WERI-Rb-1 (cell line): ENCODE data around the gene HID1.

Experiments used
- DNase-seq: peaks from one replicate; pipeline ENCODE4 v3.0.0-alpha.2; 2020
- H3K27ac ChIP-seq: fragments of 250-450 bp; sonication (Bioruptor Pico); 2 replicates; pipeline ENCODE4 v1.5.1; 2020; ENCODE audit warnings: mild to moderate bottlenecking, moderate library complexity
- H3K27me3 ChIP-seq: fragments of 250-450 bp; sonication (Bioruptor Pico); 2 replicates; pipeline ENCODE4 v1.5.1; 2021; ENCODE audit warnings: mild to moderate bottlenecking, low read depth, moderate library complexity; ENCODE audit not compliant: insufficient read depth, severe bottlenecking
- H3K36me3 ChIP-seq: fragments of 250-450 bp; sonication (Bioruptor Pico); 2 replicates; pipeline ENCODE4 v1.5.1; 2020; ENCODE audit warnings: mild to moderate bottlenecking, moderate library complexity
- H3K4me3 ChIP-seq: 2 replicates; pipeline ENCODE4 v1.5.1; 2011; ENCODE audit warnings: low read depth, mild to moderate bottlenecking, control low read depth, low read length
- H3K9me3 ChIP-seq: fragments of 250-450 bp; sonication (Bioruptor Pico); 2 replicates; pipeline ENCODE4 v1.5.1; 2021; ENCODE audit warnings: mild to moderate bottlenecking, moderate library complexity; ENCODE audit not compliant: severe bottlenecking
- TF ChIP-seq, protein P1 (sequence below): IDR thresholded peaks from 2 replicates; pipeline ENCODE4 v1.5.1; 2011; ENCODE audit warnings: low read depth, mild to moderate bottlenecking, control low read depth, inconsistent platforms, low read length

Gene HID1

DNA sequence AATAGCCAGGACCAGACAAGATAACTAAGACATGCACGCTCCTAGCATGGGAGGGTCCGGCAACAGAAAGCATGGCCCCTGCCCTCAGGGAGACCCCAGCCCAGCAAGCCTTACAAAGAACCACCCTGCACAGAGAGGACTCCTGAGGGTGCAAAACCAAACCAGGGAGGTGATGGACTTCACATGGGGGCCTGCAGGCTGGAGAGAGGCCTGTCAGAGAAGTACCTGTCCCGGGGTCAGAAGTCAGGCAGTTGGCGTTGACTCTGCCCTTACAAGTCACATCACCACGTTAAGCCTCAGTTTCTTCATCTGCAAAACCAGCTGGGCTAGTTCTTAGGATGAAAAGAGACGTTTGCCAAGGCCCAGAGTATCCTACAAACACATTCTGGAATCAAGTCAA is 43.8 kb downstream of the HID1 start:
- DNase-seq, result no peak
- Histone ChIP-seq H3K9me3 (no peaks in the 10 kb centered on the region), H3K36me3 (no peaks in the 10 kb centered on the region), H3K27ac (no peak overlapping the region), H3K4me3 (no peak overlapping the region), H3K27me3 (peaks cover 17% of the 10 kb centered on the region)
- TF ChIP-seq, protein P1, sequence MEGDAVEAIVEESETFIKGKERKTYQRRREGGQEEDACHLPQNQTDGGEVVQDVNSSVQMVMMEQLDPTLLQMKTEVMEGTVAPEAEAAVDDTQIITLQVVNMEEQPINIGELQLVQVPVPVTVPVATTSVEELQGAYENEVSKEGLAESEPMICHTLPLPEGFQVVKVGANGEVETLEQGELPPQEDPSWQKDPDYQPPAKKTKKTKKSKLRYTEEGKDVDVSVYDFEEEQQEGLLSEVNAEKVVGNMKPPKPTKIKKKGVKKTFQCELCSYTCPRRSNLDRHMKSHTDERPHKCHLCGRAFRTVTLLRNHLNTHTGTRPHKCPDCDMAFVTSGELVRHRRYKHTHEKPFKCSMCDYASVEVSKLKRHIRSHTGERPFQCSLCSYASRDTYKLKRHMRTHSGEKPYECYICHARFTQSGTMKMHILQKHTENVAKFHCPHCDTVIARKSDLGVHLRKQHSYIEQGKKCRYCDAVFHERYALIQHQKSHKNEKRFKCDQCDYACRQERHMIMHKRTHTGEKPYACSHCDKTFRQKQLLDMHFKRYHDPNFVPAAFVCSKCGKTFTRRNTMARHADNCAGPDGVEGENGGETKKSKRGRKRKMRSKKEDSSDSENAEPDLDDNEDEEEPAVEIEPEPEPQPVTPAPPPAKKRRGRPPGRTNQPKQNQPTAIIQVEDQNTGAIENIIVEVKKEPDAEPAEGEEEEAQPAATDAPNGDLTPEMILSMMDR, result no peak

DNA sequence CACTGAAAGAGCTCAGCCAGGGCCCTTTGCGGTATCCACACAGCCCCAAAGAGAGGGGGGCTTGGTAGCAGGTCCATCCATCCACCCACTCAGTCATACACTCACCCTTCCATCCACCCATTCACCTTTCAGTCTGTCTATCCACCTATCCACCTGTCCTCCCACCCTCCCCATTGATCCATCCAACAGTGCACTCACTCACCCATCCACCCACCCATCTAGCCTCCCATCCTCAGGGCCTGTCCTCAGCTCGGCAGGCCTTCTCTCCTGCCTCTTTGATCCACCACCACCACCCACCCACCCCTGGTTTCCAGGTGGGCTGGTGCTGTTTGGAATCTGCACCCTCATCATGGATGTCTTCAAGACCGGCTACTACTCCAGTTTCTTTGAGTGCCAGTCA is 47.3 kb downstream of the HID1 start:
- no peaks in the 10 kb centered on the region for H3K9me3 ChIP-seq
- H3K27ac ChIP-seq, result no peak overlapping the region
- H3K36me3 ChIP-seq, result no peaks in the 10 kb centered on the region
- TF ChIP-seq, protein P1, result no peak
- H3K4me3 ChIP-seq, result no peak overlapping the region
- no peak for DNase-seq
- peaks cover 23% of the 10 kb centered on the region for H3K27me3 ChIP-seq

DNA sequence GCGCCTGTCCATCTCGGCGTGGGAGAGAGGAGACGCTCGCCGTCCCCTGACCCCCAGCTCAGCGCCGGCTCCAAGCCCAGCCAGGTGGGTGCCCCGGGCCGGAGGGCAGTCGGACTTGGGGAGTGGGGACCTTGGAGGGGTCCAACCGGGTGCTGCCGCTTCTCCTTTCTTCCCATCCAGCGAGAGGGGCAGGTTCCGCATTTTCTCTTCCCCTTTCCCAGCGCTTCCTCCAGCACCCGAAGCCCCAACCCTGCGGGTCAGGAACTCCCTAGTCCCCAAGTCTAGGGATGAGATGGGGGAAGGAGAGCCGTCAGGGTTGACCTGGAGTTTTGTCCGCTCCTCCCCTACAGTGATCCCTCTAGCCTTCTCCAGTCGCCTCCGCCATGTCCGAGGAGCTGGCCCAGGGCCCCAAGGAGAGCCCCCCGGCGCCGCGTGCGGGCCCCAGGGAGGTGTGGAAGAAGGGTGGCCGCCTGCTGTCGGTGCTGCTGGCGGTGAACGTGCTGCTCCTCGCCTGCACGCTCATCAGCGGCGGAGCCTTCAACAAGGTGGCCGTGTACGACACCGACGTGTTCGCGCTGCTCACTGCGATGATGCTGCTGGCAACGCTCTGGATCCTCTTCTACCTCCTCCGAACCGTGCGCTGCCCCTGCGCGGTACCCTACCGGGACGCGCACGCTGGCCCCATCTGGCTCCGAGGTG is 48.2 kb downstream of the HID1 start, which contains the start of gene OTOP2:
Gene OTOP2, plus strand, starts transcription at position 24 of the 699 bp plus-strand sequence. Its CDS starts 360 bp downstream, at position 384.
- Histone ChIP-seq H3K4me3 (peak within 1 kb of the TSS; percentile 60), H3K27ac (no peak within 1 kb of the TSS), H3K36me3 (no peaks in the 10 kb centered on the region), H3K27me3 (peaks cover 23% of the 10 kb centered on the region), H3K9me3 (no peaks in the 10 kb centered on the region)
- TF ChIP-seq, protein P1, result no peak
- DNase-seq, result no peak

DNA sequence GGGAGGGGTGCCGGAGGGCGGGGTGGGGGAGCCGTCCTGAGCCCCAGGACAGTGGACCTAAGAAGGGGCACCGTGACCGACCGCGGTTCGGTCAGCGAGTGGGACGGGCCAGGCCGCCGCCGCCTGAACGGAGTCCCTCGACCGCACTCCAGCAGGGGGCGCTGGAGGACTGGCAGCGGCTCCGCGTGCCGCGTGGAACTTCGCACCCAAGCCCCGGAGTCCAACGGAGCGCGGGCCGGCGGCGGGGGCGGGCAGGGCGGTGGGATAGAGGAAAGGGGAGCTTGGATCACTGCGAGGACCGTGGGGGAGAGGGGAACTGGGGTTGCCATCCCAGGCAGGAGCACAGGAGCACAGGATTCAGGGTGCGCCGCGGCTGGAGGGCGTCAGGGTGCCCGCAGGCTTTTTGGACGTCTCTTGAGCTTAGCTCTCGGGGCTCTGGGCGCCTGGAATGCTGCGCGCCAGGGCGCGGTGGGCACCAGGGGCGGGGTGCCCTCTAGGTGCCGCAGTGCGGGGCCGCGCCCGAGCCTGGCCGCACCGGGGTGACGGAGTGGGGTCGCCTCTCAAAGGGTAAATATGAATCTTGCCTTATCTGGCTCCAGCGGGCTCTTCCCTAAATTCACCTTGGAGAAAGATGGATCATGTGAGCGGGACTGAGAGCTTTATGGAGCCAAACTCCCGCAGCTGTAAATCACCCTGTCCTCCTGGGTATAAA is 48.9 kb downstream of the HID1 start:
- H3K4me3 ChIP-seq, result peak overlapping the region; percentile 60
- H3K9me3 ChIP-seq, result no peaks in the 10 kb centered on the region
- no peak overlapping the region for H3K27ac ChIP-seq
- H3K27me3 ChIP-seq, result peaks cover 23% of the 10 kb centered on the region
- H3K36me3 ChIP-seq, result no peaks in the 10 kb centered on the region
- TF ChIP-seq, protein P1, result peak; percentile 94
- DNase-seq, result peak; percentile 84

DNA sequence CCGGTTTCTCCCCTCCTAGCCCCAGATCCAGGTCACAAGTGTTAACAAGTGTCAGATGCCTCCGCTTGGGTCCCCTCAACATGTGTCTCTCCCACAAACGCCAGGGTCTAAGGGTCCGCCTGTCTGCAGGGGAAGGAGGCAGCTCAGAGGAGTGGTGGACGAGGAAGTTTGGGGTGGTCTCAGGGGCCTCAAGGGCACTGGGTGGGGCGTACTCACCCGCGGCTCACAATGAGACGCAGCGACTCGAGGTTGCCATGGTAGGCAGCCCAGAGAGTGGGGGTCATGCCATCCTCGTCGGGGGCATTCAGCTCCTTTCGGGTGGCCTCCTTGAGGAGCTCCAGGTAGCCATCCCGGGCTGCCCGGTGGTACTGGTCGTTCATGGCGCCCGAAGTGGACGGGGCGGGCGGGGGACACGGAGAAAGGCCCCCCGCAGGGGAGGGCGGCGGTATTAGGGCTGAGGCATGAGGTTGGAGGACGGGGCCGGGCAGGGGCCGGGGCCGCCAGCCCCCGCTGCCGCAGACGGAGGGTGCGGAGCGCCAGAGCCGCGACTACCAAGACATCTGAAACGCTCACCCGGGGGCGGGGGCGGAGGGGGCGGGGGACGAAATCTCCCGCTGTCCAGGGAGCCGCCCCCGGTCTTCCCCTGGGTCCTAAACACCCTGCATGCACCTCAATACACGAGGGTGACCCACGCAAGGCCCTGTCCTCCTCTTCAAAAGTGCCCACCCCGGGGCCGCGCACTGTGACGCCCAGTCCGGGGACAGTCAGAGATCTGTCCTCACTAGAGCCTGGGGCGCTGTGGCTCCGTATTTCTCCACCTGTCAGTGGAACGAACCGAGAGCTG is 49.6 kb downstream of the HID1 start, which contains the start of gene USH1G:
Gene USH1G, minus strand, starts transcription at position 562 of the 844 bp plus-strand sequence. Its CDS starts 182 bp downstream, at position 380.
- Histone ChIP-seq H3K4me3 (peak within 1 kb of the TSS; percentile 60), H3K27ac (no peak within 1 kb of the TSS), H3K36me3 (no peaks in the 10 kb centered on the region), H3K27me3 (peaks cover 23% of the 10 kb centered on the region), H3K9me3 (no peaks in the 10 kb centered on the region)
- peak; percentile 50 for DNase-seq
- TF ChIP-seq, protein P1, result no peak
